Right hindlimb (tissue), 1 donor: ENCODE measurements around the gene CDAN1.
"Not testable (repeated sequence)": the region's sequence is repeated elsewhere in the genome, so short reads cannot be mapped to it uniquely, and the experiment has no call there.

Source experiments
- DNase-seq: peaks from one replicate; pipeline ENCODE4 v3.0.0-alpha.2; 2018

The CDAN1 gene, protein sequence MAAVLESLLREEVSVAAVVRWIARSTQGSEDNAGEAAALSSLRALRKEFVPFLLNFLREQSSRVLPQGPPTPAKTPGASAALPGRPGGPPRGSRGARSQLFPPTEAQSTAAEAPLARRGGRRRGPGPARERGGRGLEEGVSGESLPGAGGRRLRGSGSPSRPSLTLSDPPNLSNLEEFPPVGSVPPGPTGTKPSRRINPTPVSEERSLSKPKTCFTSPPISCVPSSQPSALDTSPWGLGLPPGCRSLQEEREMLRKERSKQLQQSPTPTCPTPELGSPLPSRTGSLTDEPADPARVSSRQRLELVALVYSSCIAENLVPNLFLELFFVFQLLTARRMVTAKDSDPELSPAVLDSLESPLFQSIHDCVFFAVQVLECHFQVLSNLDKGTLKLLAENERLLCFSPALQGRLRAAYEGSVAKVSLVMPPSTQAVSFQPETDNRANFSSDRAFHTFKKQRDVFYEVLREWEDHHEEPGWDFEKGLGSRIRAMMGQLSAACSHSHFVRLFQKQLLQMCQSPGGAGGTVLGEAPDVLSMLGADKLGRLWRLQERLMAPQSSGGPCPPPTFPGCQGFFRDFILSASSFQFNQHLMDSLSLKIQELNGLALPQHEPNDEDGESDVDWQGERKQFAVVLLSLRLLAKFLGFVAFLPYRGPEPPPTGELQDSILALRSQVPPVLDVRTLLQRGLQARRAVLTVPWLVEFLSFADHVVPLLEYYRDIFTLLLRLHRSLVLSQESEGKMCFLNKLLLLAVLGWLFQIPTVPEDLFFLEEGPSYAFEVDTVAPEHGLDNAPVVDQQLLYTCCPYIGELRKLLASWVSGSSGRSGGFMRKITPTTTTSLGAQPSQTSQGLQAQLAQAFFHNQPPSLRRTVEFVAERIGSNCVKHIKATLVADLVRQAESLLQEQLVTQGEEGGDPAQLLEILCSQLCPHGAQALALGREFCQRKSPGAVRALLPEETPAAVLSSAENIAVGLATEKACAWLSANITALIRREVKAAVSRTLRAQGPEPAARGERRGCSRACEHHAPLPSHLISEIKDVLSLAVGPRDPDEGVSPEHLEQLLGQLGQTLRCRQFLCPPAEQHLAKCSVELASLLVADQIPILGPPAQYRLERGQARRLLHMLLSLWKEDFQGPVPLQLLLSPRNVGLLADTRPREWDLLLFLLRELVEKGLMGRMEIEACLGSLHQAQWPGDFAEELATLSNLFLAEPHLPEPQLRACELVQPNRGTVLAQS

GRCh38 chr15:42736793-42737528 lies at the start of gene CDAN1:
Gene CDAN1 (minus strand): TSS chr15:42737128. CDS start chr15:42737102, 26 bp downstream.
- peak; percentile 95 for DNase-seq

- no peak for DNase-seq
These were observed 48.6 kb upstream of the CDAN1 start for GRCh38 chr15:42785569-42785968.

DNA sequence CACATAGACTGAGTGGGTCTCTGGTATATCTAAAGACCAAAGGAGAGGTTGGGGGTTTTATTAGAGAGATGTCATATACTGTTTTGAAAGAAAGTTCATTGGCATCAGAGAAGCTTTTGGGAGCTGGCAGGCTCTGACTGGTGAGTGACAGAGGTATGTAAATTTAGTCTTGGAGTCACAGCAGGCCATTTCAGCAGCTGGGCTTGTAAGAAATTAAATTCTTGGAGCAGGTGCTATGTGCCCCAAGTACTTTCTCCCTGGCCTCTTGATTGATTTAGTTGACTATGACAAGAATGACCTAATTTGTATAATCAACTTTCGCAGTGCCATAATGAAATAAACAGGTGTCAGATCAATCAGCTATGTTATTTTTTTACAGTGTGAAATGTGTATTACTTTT lies 47.8 kb upstream of the CDAN1 start:
- no peak for DNase-seq

GRCh38 chr15:42782716-42783115 lies 45.8 kb upstream of the CDAN1 start:
- no peak for DNase-seq

GRCh38 chr15:42775416-42775815 lies 38.5 kb upstream of the CDAN1 start:
- DNase-seq, result no peak

DNA sequence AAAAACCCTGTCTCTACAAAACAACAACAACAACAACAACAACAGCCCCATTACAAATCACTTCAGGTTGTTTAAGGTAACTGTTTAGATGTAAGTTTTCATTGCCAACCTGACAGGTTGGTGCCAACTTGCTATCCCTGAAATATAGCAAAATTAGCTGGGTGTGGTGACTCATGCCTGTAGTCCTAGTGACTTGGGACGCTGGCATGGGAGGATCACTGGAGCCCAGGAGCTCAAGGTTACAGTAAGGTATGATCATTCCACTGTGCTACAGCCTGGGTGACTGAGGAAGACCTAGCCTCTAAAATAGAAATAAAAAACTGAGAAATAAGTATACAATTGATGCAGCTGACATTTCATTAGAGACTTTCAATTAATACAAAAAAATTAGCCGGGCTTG lies 36.0 kb upstream of the CDAN1 start:
- no peak for DNase-seq

DNA sequence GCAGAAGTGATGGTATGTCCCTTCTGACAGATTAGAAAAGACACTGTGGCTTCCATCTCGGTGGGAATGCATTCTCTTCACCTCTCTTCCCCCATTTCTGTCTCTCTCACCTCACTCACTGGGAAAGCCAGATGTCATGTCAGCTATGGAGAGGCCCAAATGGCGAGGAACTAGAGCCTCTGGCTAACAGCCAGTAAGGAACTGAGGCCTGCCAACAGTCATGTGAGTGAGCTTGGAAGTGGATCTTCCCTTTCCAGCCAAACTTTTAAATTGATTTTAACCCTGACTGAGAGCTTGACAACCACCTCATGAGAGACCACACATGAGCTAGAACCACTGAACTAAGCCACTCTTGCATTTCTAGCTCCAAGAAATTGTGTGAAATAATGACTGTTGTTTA lies 35.2 kb upstream of the CDAN1 start:
- DNase-seq, result peak; percentile 65

DNA sequence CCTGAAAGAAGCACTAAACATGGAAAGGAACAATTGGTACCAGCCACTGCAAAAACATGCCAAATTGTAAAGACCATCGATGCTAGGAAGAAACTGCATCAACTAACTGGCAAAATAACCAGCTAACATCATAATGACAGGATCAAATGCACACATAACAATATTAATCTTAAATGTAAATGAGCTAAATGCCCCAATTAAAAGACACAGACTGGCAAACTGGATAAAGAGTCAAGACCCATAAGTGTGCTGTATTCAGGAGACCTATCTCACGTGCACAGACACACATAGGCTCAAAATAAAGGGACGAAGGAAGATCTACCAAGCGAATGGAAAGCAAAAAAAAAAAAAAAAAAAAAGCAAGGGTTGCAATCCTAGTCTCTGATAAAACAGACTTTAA lies 29.2 kb upstream of the CDAN1 start:
- DNase-seq, result not testable (repeated sequence)

DNA sequence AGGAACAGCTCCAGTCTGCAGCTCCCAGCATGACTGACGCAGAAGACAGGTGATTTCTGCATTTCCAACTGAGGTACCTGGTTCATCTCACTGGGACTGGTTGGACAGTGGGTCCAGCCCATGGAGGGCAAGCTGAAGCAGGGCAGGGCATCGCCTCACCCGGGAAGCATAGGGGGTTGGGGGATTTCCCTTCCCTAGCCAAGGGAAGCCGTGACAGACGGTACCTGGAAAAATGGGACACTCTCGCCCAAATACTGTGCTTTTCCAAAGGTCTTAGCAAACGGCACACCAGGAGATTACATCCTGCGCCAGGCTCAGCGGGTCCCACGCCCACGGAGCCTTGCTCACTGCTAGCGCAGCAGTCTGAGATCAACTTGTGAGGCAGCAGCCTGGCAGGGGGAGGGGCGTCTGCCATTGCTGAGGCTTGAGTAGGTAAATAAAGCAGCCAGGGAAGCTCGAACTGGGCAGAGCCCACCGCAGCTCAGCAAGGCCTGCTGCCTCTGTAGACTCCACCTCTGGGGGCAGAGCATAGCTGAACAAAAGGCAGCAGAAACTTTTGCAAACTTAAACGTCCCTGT lies 27.3 kb upstream of the CDAN1 start:
- not testable (repeated sequence) for DNase-seq

DNA sequence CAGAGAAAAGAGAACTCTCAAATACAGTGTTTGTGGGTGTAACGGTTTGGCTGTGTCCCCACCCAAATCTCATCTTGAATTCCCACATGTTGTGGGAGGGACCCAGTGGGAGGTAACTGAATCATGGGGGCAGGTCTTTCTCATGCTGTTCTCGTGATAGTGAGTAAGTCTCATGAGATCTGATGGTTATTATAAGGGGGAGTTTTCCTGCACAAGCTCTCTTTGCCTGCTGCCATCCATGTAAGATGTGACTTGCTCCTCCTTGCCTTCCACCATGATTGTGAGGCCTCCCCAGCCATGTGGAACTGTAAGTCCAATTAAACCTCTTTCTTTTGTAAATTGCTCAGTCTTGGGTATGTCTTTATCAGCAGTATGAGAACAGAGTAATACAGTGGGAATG lies 24.9 kb upstream of the CDAN1 start:
- not testable (repeated sequence) for DNase-seq

- no peak for DNase-seq
These were observed 23.8 kb upstream of the CDAN1 start for GRCh38 chr15:42760759-42761158.

DNA sequence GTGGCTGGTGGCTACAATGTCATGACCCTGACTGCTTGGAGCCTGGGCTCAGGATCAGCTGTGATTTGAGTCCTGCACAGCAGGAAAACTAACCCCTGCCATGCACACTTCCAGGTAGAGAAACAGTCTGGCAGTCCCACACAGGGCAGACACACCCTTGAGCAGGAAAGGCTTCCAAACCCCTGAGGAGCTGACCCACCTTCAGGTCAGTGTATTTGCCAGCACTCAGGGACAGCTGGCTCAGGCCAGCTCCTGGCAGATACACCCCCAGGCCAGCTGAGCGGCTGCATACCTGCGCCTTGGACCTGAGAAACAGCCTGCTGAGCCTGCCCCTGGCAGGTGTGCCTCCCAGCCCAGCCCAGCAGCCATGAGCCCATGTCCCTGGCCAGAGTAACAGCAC lies 22.2 kb upstream of the CDAN1 start:
- no peak for DNase-seq

DNA sequence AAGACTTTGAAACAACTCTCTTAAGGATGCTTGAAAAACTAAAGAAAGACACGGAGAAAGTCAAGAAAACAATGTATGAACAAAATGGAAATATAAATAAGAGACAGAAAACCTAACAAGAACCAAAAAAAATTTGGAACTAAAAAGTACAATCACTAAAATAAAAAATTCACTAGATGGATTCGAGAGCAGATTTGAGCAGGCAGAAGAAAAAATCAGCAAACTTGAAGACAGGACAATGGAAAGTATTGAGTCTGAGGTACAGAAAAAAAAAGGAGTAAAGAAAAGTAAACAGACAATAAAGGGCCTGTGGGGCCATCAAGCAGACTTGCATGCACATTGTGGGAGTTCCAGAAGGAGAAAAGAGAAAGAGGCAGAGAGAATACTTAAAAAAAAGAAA lies 13.4 kb upstream of the CDAN1 start:
- DNase-seq, result no peak

DNA sequence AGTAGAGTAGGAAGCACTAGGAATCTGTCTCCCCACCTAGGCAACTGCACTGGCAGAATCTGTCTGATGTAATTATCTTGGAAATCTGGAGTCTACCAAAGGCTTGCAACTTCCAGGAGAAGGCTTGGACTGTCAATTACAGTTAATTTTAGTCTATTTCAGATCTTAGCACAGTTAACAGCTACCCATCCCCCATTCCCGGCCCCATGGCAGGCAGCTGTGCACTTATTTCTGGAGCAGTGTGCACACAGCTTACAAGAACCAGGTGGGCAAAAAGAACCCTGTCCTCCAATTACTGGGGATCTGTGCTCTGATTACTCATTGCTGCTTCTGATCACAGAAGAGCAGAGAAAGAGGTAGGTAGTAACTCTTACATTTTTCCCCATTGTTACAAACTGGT lies 12.3 kb upstream of the CDAN1 start:
- DNase-seq, result no peak

DNA sequence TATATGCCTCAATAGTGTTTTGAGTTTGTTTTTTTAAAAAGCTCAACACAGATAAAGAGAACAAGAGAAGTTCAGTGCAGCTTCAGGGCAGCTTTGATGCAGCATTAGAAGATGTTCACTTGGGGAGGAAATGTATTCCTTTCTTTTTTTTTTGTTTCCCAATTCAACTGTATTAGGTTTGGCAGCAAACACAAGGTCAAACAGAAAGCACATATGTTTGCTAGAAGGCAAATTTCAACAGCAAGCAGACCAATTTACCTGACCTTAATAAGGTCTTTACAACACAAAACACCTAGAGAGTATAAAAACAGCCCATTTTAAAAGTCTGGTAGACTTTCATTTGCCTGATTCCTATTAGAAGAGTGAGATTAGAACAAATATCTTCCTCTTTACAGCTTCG lies 7.3 kb upstream of the CDAN1 start:
- DNase-seq, result no peak

DNA sequence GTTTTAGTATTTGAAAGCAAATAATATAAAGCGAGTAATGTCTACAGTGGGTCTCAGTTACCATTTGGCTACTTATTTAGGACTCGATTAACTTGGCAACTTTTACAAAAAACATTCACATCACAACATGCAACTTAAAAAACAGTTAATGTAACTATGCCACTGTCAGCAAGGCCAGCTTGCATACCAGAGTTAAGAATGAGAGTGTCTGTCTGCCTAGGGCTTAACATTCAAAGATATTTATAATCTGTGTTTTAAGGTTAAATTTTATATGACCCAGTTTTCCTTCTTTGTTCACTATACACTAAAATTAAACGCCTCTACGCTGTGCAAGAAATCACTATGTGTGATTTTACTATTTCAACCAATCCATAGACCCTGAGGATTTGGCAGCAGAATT lies 5.2 kb upstream of the CDAN1 start:
- no peak for DNase-seq

DNA sequence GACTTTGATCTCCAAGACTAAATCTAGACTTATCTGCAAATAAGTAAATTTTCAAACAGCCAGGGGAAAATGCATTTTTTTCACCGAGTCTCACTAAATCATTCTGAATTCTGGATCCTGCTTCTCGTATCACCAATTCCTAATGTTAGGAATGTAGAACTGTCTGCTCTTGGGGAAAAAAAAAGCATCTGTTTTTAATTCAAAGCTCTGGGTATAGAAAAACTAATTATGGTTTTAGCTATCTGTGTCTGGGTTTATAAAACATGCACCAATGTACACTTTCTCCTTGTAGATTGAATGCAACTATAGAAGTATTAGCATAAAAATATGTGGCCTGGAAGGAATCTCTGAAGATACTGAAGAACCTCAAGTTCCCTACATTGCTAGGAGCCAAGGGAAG lies 4.8 kb upstream of the CDAN1 start:
- DNase-seq, result no peak

GRCh38 chr15:42737529-42738328 lies 801 bp upstream of the CDAN1 start:
- no peak for DNase-seq

- peak; percentile 69 for DNase-seq
These were observed 643 bp downstream of the CDAN1 start for GRCh38 chr15:42736178-42736792.

DNA sequence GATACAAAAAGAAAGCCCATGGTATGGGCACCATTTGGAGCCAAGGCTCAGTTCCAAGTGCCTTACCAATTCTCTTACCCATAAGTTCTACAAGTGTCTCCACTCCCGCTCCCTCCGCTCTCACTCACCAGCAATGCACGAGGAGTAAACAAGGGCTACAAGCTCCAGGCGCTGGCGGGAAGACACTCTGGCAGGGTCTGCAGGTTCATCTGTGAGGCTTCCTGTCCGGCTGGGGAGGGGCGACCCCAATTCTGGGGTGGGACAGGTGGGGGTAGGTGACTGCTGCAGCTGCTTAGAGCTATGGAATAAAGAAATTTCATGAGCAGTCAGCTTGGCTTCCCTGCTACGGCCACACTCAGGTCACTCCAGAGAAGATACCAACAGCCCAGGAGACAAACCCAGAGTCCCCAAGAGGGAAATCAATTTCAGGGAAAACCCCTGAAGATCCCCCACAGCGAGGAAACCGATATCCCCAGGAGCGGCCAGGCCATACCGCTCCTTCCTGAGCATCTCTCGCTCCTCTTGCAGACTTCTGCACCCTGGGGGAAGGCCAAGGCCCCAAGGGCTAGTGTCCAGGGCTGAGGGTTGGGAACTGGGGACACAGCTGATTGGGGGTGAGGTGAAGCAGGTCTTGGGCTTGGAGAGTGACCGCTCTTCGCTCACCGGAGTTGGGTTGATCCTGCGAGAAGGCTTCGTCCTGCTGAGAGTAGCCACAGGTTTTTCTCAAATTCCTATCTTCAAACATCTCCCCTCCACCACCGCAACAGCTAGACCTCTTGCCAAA lies 1.4 kb downstream of the CDAN1 start:
- DNase-seq, result no peak
